HEK293T (cell line): ENCODE data around the gene GIPC3.
A peak's percentile ranks its signal among the peaks of the same experiment; 100 is the strongest.
"Not testable (repeated sequence)": the region's sequence is repeated elsewhere in the genome, so short reads cannot be mapped to it uniquely, and the experiment has no call there.

Experiments used
- CTCF ChIA-PET: fragments of 350-600 bp; formaldehyde crosslinking; extraction: SDS; loops from one replicate; lab custom pipeline; 2021; ENCODE audit warnings: antibody characterized with exemption, inconsistent platforms; lab: Yijun Ruan, JAX
- POLR2A ChIA-PET: fragments of 350-600 bp; formaldehyde crosslinking; extraction: SDS; loops from one replicate; lab custom pipeline; 2020; ENCODE audit warnings: antibody characterized with exemption, inconsistent platforms; lab: Yijun Ruan, JAX
- DNase-seq: peaks from one replicate; pipeline ENCODE4 v3.0.0; 2012; ENCODE audit warnings: mixed read lengths; ENCODE audit errors: extremely low spot score
- ARNT ChIP-seq: fragments of 450-650 bp; IDR thresholded peaks from 2 replicates; pipeline ENCODE4 v1.6.1; 2017; ENCODE audit warnings: mild to moderate bottlenecking
- BHLHE40 ChIP-seq: fragments of 450-650 bp; IDR thresholded peaks from 2 replicates; pipeline ENCODE4 v1.6.1; 2016; ENCODE audit warnings: mild to moderate bottlenecking, moderate library complexity, borderline replicate concordance
- CTBP1 ChIP-seq: fragments of 450-650 bp; IDR thresholded peaks from 2 replicates; pipeline ENCODE4 v1.6.1; 2016; ENCODE audit warnings: borderline replicate concordance
- ELF4 ChIP-seq: fragments of 450-650 bp; IDR thresholded peaks from 2 replicates; pipeline ENCODE4 v1.6.1; 2017; ENCODE audit warnings: antibody characterized with exemption
- FOXA1 ChIP-seq: fragments of 450-650 bp; IDR thresholded peaks from 2 replicates; pipeline ENCODE4 v1.6.1; 2016; ENCODE audit warnings: mild to moderate bottlenecking
- FOXK2 ChIP-seq: fragments of 450-650 bp; IDR thresholded peaks from 2 replicates; pipeline ENCODE4 v1.6.1; 2016; ENCODE audit warnings: mild to moderate bottlenecking
- FOXM1 ChIP-seq: fragments of 450-650 bp; IDR thresholded peaks from 2 replicates; pipeline ENCODE4 v1.6.1; 2017; ENCODE audit warnings: mild to moderate bottlenecking, borderline replicate concordance
- HDGF ChIP-seq: fragments of 450-650 bp; IDR thresholded peaks from 2 replicates; pipeline ENCODE4 v1.6.1; 2017; ENCODE audit warnings: antibody characterized with exemption, borderline replicate concordance
- L3MBTL2 ChIP-seq: fragments of 450-650 bp; conservative IDR thresholded peaks from 2 replicates; pipeline ENCODE4 v1.6.1; 2016; ENCODE audit warnings: mild to moderate bottlenecking
- LEF1 ChIP-seq: fragments of 450-650 bp; IDR thresholded peaks from 2 replicates; pipeline ENCODE4 v1.6.1; 2017; ENCODE audit warnings: mild to moderate bottlenecking, borderline replicate concordance
- NFRKB ChIP-seq: fragments of 450-650 bp; IDR thresholded peaks from 2 replicates; pipeline ENCODE4 v1.6.1; 2016; ENCODE audit warnings: mild to moderate bottlenecking, moderate library complexity
- PKNOX1 ChIP-seq: fragments of 450-650 bp; IDR thresholded peaks from 2 replicates; pipeline ENCODE4 v1.6.1; 2016
- SP1 ChIP-seq: fragments of 450-650 bp; IDR thresholded peaks from 2 replicates; pipeline ENCODE4 v1.6.1; 2017
- SUZ12 ChIP-seq: fragments of 450-650 bp; IDR thresholded peaks from 2 replicates; pipeline ENCODE4 v1.6.1; 2016; ENCODE audit warnings: mild to moderate bottlenecking
- TARDBP ChIP-seq: fragments of 450-650 bp; IDR thresholded peaks from 2 replicates; pipeline ENCODE4 v1.6.1; 2016
- ZNF384 ChIP-seq: fragments of 450-650 bp; IDR thresholded peaks from 2 replicates; pipeline ENCODE4 v1.6.1; 2016

The GIPC3 gene

GRCh38 chr19:3575260-3575741, 10.0 kb upstream of the GIPC3 start:
- TF ChIP-seq BHLHE40 (no peak), ELF4 (no peak), NFRKB (no peak), FOXA1 (no peak), SUZ12 (no peak), CTBP1 (no peak; the same call in 1 of the 2 replicates), TARDBP (no peak), FOXK2 (no peak), ARNT (no peak), LEF1 (no peak), HDGF (no peak), ZNF384 (no peak)

GRCh38 chr19:3575949-3576673, 9.2 kb upstream of the GIPC3 start:
- POLR2A ChIA-PET = no interaction called here

More at GRCh38 chr19:3575260-3575741, 10.0 kb upstream of the GIPC3 start:
- ChIA-PET POLR2A (no interaction called here), CTCF (interaction anchor here (0.6 to 2.0 kb wide), 7 partner anchors 9 to 75 kb away, joined by 3 to 10 read pairs (median 4); no protein-coding TSS in a partner anchor)
- peak; percentile 41 for DNase-seq

GRCh38 chr19:3576696-3577443, 8.4 kb upstream of the GIPC3 start:
- ChIA-PET CTCF (interaction anchor here (0.6 to 2.0 kb wide), 2 partner anchors 9 to 31 kb away, joined by 6 to 10 read pairs; no protein-coding TSS in a partner anchor), POLR2A (interaction anchor here (0.8 kb wide), 1 partner anchor 23 kb away, joined by 3 read pairs; no protein-coding TSS in a partner anchor)
- no peak for TF ChIP-seq NFRKB
- no peak for TF ChIP-seq ARNT
- TF ChIP-seq ELF4 = no peak
- TF ChIP-seq TARDBP = no peak
- DNase-seq = no peak

More at GRCh38 chr19:3575949-3576673, 9.2 kb upstream of the GIPC3 start:
- TF ChIP-seq SUZ12 (no peak), HDGF (no peak)
- CTCF ChIA-PET = interaction anchor here (0.6 to 2.0 kb wide), 6 partner anchors 8 to 34 kb away, joined by 3 to 10 read pairs (median 4); no protein-coding TSS in a partner anchor
- DNase-seq = no peak

- TF ChIP-seq CTBP1 (no peak), BHLHE40 (no peak), NFRKB (no peak), HDGF (no peak), LEF1 (no peak), SP1 (no peak), TARDBP (no peak), FOXA1 (no peak)
- ChIA-PET POLR2A (interaction anchor here (0.8 kb wide), 1 partner anchor 22 kb away, joined by 3 read pairs; no protein-coding TSS in a partner anchor), CTCF (no interaction called here)
- no peak for DNase-seq
Observed at GRCh38 chr19:3577723-3578344, 7.4 kb upstream of the GIPC3 start.

- DNase-seq = no peak
- TF ChIP-seq HDGF (no peak), SP1 (no peak), FOXK2 (no peak), PKNOX1 (no peak), ZNF384 (no peak), NFRKB (no peak), LEF1 (no peak), ARNT (no peak), SUZ12 (no peak), CTBP1 (no peak), L3MBTL2 (no peak), TARDBP (no peak), FOXA1 (no peak), FOXM1 (no peak), BHLHE40 (no peak), ELF4 (no peak)
- ChIA-PET CTCF (no interaction called here), POLR2A (no interaction called here)
Observed at GRCh38 chr19:3578390-3578789, 6.9 kb upstream of the GIPC3 start.

- CTCF ChIA-PET = no interaction called here
- TF ChIP-seq PKNOX1 = no peak
- TF ChIP-seq SP1 = no peak
- no peak for TF ChIP-seq BHLHE40
- TF ChIP-seq ZNF384 = no peak
- no peak for TF ChIP-seq LEF1
- TF ChIP-seq FOXM1 = no peak
- no peak for TF ChIP-seq ELF4
- TF ChIP-seq ARNT = no peak
- no peak for TF ChIP-seq HDGF
- TF ChIP-seq FOXA1 = no peak
- no peak for TF ChIP-seq CTBP1
- no peak for TF ChIP-seq NFRKB
- no peak for TF ChIP-seq L3MBTL2
- POLR2A ChIA-PET = no interaction called here
- DNase-seq = no peak
Observed at GRCh38 chr19:3580156-3580934, 4.9 kb upstream of the GIPC3 start.

GRCh38 chr19:3581792-3582191, 3.5 kb upstream of the GIPC3 start:
- DNase-seq, CTCF ChIA-PET, POLR2A ChIA-PET: not testable (repeated sequence)

GRCh38 chr19:3584036-3584802, 1.1 kb upstream of the GIPC3 start:
- not testable (repeated sequence) for DNase-seq
- CTCF ChIA-PET = interaction anchor here (0.6 to 0.9 kb wide), 4 partner anchors 9 to 834 kb away, joined by 3 to 8 read pairs (median 4); no protein-coding TSS in a partner anchor
- POLR2A ChIA-PET = interaction anchor here (0.7 kb wide), 1 partner anchor 10 kb away, joined by 4 read pairs; no protein-coding TSS in a partner anchor
